MV-4-11 (cell line): ENCODE measurements around the gene CDC73.
"Not testable (repeated sequence)": the region's sequence is repeated elsewhere in the genome, so short reads cannot be mapped to it uniquely, and the experiment has no call there.

ENCODE experiments used
- DNase-seq: peaks from one replicate; lab custom pipeline; 2025; lab: John Stamatoyannopoulos, UW

CDC73 gene

DNA sequence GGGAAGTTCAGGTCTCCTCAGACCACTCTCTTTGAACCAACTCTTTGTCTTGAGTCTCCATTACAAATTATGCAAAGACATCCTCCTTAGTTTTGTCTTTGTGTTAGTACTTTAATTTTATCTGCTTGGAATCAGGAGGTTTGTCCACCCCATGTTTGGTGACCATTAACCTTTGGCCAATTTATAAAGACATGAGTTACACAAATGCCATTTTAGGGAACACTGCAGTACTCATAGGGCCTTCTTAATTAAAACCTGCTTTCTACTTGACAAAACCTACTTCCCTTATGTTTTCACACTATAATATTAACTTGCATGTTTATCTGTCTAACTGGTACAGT, 7.9 kb upstream of the CDC73 start:
- DNase-seq = no peak

DNA sequence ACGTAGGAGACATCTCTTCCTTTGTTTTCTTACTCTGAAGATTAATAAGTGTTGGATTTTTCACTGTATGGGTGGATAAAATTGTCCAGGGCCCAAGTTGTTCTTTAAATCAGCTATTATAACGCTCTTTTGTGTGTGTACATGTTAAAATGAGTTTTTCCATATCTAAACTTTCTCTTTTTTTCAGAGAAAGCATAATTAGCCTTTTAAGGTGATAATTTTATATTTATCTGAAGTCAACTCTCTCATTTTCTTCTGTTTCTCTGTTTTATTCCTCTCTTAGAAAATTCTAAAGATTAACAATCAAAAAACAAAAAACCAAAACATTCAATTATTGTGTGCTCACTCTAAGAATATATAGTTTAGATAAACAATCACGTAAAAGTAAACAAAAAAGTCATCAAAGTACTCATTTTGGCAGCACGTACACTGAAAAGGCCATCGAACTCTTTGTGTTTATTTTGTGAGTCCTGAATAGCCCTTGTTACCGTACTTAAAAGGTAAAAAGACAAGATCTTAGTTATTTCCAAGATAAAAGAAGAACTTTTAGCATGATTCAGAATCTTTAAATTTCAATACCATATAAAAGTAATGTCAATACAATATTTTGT, 7.2 kb upstream of the CDC73 start:
- no peak for DNase-seq

DNA sequence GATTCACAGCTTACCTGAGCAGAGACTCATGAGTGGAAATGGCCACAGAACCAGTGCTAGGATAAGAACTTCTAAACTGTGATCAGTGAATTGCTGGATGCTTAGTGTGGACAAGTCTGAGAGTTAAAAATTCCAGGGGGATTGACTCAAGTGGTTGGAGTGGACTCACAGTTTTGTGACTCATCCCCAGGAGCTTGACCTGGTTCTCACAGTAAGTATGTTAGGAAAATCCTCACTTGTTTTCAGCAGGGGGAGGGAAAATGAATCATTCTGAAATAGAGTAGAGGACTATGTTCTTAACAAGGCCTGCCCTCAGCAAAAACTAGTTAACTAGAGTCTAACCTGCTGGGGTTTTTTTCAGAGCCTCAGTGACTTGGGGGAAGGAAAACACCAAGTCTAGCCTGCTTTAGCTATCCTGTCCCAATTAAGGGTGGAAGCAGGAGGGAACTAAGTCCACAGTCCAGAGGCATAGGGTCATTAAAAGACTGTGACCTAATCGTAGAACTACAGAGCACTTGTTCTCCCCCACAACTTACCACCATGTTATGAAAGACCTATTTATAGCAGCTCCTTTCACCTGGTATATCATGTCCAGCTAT, 6.1 kb upstream of the CDC73 start:
- no peak for DNase-seq

DNA sequence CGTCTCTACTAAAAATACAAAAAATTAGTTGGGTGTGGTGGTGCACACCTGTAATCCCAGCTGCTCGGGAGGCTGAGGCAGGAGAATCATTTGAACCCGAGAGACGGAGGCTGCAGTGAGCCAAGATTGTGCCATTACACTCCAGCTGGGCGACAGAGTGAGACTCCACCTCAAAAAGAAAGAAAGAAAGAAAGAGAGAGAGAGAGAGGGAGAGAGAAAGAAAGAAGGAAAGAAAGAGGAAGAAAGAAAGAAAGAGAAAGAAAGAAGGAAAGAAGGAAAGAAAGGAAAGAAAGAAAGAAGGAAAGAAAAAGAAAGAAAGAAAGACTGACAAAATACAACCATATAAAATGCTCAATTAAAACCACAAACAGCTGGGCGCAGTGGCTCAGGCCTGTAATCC, 4.7 kb upstream of the CDC73 start:
- DNase-seq = not testable (repeated sequence)

DNA sequence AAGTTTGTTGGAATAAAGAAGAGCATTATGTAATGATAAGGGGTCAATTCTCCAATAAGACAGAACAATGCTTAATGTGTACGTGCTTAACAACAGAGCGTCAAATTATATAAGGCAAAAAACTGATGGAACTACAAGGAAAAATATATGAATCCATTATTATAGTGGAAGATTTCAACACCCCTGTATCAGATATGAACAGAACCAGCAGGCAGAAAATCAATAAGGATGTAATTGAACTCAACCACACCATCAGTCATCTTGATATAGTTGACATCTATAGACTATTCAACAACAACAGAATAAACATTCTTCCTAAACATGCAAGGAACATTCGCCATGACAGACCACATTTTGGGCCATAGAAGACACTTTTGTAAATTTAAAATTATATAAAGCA, 3.6 kb upstream of the CDC73 start:
- no peak for DNase-seq

DNA sequence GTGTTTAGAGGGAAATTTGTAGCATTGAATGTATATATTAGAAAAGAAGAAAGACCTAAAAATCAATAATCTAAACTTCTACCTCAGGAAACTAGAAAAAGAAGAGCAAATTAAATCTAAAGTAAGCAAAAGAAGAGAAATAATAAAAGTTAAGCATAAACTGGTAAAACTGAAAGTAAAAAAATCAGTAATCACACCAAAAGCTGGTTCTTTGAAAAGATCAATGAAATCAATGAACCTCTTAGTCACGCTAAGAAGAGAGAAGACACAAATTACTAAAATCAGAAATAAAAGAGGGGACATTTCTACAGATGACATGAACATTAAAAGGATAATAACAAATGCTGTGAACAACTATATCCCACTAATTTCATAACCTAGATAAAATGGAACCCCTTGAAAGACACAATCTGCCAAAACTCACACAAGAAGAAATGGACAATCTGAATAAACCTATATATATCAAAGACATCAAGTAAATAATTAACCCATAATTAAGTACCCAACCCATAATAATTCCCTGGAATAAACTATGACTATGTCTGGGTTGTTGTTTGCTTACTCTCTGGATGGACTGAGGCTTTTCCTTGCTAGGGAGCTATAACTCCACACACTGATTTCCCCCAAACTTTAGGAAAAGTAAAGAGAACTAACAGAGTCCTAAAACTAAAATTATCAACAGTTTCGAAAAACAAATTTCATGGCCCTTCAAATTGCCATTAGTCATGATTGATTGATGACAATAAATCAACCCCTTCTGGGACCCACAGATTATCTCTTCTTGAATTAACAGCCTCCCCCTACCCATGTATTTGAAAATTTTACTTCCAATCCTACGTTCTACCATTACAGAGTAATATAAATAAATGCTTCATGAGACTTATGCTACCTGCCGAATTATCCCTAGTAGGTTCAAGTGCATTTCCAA, 2.8 kb upstream of the CDC73 start:
- no peak for DNase-seq

DNA sequence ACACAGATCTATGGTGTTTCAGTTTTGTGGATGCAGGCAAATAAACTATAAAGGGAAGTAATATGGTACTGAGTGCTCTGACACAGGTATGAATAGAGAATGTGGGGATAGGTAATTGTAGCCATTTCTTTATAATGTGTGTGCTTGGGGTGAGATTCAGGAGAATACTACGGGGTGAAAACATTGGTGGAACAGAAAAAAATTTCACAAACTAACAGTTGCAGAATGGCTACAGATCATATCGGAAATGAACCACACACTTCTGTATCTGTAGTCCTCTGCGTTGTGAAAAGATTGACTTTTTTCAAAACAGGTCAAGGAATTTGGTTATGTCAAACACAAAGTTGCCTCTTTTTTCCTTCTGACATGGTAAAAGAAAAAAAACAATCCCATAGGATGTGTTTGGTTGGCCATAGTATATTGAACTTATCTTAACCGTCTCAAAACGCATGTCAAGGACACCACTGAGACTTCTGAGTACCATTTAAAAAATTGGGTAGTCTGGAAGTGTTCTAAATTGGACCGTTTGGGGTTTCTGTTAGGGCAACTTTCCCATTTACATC, 1.1 kb upstream of the CDC73 start:
- DNase-seq = no peak

DNA sequence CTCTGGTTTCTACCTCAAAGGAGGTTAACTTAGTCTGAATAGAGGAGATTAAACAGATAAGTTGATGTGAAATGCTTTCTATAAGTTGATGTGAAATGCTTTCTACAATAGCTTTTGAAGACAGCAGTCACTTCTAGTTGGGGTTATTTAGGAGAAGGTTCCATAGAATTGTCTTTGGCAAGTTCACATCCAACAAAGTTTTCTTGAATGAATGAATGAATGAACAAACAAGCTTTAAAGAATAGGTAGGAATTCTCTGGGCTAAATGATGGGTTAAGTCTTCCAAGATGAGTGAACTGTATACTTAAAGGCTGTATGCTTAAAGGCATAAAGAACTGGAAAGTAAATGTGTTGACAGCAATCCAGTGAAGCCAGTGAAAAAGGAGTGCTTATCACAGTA, 1.9 kb downstream of the CDC73 start:
- DNase-seq = no peak

DNA sequence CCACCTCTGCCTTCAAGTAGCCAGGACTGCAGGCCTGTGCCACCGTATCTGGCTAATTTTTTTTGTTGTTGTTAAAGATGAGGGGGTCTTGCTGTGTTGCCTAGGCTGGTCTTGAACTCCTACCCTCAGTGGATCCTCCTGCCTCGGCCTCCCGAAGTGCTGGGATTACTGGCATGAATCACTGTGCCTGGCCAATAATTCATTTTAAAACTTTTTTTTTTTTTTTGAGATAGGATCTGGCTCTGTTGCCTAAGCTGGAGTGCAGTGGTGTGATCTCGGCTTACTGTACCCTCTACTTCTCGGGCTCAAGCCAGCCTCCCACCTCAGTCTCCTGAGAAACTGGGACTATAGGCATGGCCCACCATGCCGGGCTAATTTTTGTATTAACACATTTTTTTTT, 3.5 kb downstream of the CDC73 start:
- DNase-seq = no peak

DNA sequence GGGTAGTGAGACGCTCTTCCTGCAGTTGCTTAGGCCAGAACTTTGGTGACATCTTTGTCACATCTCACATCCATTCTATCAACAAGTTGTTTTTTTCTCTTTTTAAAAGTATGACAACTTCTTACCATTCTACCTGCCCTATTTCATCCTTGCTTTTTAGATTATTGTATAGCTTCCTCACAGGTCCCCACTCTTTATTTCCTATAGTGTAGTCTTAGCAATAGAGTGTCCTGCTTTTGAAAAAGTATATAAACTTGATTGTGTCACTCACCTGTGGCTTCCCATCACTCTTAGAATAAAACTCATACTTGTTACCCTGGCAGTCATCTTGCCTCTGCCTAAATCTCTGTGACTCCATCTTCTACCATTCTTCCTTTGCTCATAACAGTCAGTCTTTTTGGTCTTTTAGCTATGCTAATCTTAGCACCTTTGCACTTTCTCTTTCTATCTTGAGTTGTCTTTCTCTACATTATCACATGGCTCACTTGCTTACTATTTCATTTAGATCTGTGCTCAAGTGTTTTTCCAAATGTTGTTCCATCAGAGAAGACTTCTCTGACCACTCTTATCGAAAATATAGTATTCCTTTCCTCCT, 9.5 kb downstream of the CDC73 start:
- no peak for DNase-seq

DNA sequence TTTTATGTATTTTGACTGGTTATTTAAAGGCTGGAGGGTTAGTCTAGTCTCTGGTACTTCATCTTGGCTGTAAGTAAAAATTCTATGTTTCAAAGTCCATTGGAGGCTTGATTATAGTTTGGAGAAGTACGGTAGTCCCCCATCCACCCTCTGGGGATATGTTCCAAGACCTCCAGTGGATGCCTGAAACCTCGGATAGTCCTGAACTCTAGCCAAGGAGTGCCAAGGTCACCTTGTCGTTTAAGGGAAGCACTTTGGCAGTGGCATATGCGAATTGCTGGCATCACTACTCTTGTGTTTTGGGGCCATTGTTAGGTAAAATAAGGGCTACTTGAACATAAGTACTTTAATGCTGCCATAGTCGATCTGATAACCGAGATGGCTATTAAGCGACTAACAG, 18.4 kb downstream of the CDC73 start:
- DNase-seq = no peak

DNA sequence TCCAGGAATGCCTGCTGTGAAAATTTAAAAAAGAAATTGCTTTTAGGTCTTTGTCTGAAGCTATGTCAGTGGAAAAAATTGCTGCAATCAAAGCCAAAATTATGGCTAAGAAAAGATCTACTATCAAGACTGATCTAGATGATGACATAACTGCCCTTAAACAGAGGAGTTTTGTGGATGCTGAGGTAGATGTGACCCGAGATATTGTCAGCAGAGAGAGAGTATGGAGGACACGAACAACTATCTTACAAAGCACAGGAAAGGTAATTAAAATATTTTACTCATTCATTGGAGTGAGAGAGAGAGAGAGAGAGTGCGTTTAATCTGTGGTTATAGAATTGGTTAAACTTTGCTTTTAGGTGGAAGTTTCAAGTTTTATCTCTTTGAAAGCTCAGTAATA, 20.0 kb downstream of the CDC73 start:
- DNase-seq = no peak

DNA sequence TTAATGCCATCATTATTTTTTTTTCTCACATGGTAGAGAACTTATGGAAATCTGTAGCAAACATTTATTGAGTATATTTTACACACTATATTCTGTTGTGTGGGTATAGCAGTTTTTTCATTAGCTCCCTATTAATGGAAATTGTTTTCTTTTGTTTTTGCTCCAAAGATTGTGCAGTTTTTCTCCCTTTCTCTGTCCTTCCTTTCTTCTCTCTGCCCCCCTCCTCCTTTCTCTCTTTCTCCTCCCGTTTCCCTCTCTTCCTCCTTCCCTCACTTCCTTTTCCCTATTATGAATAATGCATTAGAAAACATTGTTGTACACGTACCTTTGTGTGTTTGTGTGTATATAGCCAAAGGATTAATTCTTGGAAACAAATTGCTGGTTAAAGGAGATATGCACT, 20.6 kb downstream of the CDC73 start:
- DNase-seq = no peak

DNA sequence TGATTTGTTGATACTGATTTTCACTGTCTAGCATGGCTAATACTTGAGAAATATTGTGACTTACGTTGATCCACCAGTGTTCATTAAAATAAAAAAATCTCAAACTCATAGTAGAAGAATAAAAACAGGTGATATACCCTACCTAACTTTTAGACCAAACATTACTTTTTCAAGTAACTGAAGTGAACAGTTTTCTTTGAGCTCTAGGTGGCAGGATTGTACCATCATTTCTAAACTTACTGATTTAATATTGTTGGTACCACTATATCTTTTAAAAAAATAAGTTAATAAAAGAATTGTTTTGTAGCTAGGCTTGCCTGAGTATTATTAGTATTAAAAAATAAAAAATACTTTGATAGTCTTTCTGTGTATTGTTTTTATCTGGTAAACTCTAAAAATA, 21.5 kb downstream of the CDC73 start:
- DNase-seq = no peak

DNA sequence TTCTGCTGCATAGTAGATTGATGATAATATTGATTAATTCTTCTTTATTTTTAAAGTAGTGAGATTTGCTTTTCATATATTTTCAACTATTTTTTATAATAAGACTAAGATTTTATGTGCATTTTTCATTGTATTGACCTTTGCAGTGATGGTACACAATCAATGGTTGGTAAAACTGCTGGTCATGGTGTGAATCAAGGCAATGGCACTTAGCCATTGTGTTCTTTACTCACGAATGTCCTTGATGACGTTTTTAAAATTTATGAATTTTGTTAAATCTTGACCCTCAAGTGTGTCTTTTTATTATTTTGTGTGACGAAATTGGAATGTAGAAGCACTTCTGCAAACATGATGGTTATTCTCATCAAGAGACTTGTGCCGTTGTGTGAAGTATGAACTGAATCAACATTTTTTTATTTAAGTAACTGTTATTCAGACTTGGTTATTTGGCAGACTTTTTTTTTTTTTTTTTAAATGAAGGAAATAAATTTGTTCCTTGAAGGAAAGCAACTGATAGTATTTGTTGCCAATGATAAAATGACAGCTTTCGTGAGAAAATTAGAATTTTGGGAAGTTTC, 22.6 kb downstream of the CDC73 start:
- DNase-seq = no peak

DNA sequence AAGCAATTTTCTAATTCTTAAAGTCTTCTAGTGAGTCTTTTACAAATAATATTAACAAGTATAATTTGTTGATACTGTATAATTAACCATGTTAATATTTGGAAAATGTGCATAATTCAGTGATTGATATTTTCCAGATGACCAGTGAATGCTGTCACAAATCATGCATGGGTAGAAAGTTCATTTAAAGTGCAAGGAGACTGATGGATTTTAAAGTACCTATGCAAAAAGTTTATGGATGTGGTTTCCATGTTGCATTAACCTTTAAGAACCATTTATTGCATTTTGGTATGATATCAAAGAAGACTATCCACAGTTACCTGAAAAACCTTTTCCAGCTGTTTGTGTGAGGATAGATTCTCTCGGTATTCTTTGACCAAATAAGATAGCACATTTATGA, 23.2 kb downstream of the CDC73 start:
- DNase-seq = no peak

DNA sequence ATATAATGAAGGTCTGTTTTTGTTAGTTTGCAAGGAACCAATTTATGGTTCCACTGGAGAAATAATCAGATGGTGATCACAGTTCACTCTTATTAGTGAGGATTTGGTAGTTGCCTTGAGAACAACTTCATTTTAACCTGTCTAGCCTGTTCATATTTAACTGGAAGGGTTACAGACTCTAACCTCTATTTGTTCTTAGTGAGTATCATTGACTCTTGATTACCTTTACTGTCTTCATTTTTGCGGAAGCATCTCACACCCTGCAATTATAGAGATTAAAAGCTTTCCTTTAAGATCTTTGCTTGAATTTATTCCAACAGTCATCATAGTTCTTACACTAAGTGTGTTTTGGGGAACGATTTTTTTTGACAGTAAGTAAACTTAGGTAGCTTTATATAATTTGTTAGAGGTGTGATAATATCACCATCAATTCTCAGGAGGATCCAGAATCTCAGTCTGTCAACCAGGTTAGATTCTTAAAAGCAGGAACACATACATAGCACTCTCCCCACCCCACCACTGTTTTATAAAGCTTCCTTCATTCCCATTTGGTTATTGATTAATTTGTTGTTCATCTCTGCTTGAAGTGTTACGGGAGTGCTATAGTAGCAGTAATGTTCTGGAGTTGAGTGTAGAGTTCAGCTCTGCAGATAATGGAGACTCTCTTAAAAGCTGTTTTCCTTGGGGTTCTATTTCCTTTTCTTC, 34.4 kb downstream of the CDC73 start:
- no peak for DNase-seq

DNA sequence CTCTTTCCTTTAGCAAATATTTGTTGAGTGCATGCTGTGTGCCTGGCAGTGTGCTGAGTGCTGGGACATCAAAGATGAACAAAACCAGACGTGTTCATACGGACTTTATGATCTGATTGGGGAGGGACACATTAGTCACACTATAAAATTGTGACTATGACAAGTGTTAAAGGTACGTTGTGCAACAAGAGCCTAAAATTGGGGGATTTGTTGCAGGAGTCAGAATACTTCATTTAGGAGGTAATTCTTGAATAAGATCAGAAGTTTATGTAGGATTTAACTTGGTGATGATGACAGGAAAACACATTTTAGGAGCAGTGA, 35.0 kb downstream of the CDC73 start:
- DNase-seq = no peak

DNA sequence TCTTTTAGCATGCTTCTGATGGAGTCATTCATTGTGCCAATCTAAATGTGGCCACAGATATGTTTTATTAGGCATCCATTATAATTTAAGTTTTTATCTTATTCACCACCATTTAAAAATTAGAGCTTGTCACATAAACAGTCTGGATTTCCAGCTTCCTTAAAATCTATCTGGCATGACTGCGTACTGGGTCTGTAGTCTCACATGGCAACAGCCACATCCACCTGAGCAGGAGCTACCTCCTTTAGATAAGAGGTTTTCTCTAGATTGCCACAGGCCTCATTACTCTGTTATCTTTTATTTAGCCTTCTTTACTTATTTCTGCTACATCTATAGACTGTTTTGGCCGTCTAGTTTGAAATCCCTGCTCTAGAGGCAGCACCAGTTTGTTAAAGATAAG, 35.5 kb downstream of the CDC73 start:
- no peak for DNase-seq

DNA sequence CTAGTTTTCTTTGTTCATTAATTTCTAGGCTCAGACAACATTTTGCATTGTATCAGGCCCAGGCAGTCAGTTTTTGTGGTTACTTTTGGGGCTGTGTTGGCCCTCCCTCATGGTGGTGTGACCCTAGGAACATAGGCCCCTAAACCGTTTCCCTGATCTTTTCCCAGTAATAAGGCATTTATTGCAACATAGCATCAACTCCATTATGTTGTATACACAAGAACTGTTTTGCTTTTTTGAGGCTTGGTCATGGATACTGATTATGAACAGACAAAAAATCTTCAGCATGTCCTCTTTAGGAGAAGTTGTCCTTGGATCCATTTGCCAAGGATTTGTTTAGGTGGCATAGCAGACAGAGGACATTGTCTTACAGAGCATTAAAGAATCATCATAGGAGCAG, 54.3 kb downstream of the CDC73 start:
- no peak for DNase-seq

DNA sequence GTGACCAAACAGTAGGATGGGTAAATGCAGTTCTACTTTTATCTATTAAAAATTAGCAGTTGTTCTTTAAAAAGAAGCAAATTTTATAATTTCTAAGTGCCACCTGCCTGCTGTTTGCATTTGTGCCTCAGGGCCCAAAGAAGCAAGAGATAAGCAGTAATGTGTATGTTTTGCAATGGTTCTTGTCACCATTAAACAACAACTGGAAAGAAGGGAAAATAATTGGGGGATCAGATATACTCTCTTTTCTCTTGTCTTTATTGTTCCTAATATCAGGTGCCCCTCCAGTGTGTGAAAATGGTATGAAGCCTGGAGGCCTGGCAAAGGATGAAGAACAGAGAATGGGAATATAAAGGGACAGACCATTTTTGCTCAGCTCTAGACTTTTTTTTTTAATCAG, 55.0 kb downstream of the CDC73 start:
- no peak for DNase-seq

DNA sequence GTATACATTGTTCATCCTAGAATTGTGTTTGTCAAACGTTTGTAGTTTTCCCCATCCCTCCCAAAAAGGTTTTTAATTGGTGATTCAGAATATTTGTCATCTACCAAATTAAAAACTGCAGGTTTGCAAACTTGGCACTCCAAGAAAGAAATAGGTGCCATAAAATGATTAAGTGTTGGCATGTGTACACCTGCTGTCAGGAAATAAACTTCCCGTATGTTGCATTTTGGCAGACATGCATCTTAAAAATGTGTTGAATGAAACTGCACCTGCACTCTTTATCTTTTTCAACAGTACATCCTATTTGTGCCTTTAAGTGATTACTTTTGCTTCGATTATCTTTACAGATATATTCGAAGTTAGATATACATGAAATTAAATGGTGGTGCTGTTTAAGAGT, 57.3 kb downstream of the CDC73 start:
- DNase-seq = no peak
